ENCODE measurements around the gene ATAD5. TPM values are rescaled to one million over a fixed set of nuclear protein-coding genes. Genes with fewer than 3 reads are reported as not detected.
A peak's percentile ranks its signal among the peaks of the same experiment; 100 is the strongest.
"Not testable (repeated sequence)": the region's sequence is repeated elsewhere in the genome, so short reads cannot be mapped to it uniquely, and the experiment has no call there.

Gene ATAD5
- total RNA-seq, 6 experiments from 2014 or later: 2.2 to 4.7 (median 4.0) TPM

- Mint-ChIP-seq H3K27me3 (ENCODE audit: insufficient read depth) (peaks cover 4% of the 10 kb centered on the region; the same call in 1 of the 2 replicates), H3K4me3 (no peak overlapping the region), H3K27ac (no peak overlapping the region), H3K4me1 (ENCODE audit: low read depth) (peaks cover 15% of the 10 kb centered on the region), H3K9me3 (no peaks in the 10 kb centered on the region), H3K36me3 (ENCODE audit: low read depth) (peaks cover 12% of the 10 kb centered on the region)
- DNase-seq: no peak
- no peak for TF ChIP-seq CTCF (IDR thresholded peaks at IDR 0.05)
Observed at GRCh38 chr17:30808785-30809286, 22.9 kb upstream of the ATAD5 start.

GRCh38 chr17:30809867-30810266 lies 21.9 kb upstream of the ATAD5 start:
- no peak for TF ChIP-seq CTCF (IDR thresholded peaks at IDR 0.05)
- Mint-ChIP-seq H3K4me1 (ENCODE audit: low read depth) (peaks cover 15% of the 10 kb centered on the region), H3K9me3 (no peaks in the 10 kb centered on the region), H3K36me3 (ENCODE audit: low read depth) (peaks cover 6% of the 10 kb centered on the region; the same call in 1 of the 2 replicates), H3K27me3 (ENCODE audit: insufficient read depth) (no peaks in the 10 kb centered on the region), H3K4me3 (no peak overlapping the region), H3K27ac (no peak overlapping the region)
- DNase-seq: no peak

GRCh38 chr17:30812218-30813177 lies 19.3 kb upstream of the ATAD5 start:
- DNase-seq: peak; percentile 9
- H3K4me3 Mint-ChIP-seq: peak overlapping the region; percentile 23; the same call in 1 of the 2 replicates
- H3K4me1 Mint-ChIP-seq (ENCODE audit: low read depth): peaks cover 15% of the 10 kb centered on the region
- H3K9me3 Mint-ChIP-seq: no peaks in the 10 kb centered on the region
- no peaks in the 10 kb centered on the region for H3K27me3 Mint-ChIP-seq (ENCODE audit: insufficient read depth)
- peak overlapping the region; percentile 83 for H3K27ac Mint-ChIP-seq
- H3K36me3 Mint-ChIP-seq (ENCODE audit: low read depth): peaks cover 6% of the 10 kb centered on the region; the same call in 1 of the 2 replicates
- no peak for TF ChIP-seq CTCF (IDR thresholded peaks at IDR 0.05)

- peaks cover 15% of the 10 kb centered on the region for H3K4me1 Mint-ChIP-seq (ENCODE audit: low read depth)
- H3K36me3 Mint-ChIP-seq (ENCODE audit: low read depth); H3K27me3 Mint-ChIP-seq (ENCODE audit: insufficient read depth); H3K27ac Mint-ChIP-seq; H3K9me3 Mint-ChIP-seq; DNase-seq; H3K4me3 Mint-ChIP-seq: not testable (repeated sequence)
Observed at GRCh38 chr17:30814236-30814635, 17.5 kb upstream of the ATAD5 start.

GRCh38 chr17:30814860-30815259 lies 16.9 kb upstream of the ATAD5 start:
- not testable (repeated sequence) for H3K36me3 Mint-ChIP-seq (ENCODE audit: low read depth); H3K4me3 Mint-ChIP-seq; DNase-seq; H3K9me3 Mint-ChIP-seq; H3K27ac Mint-ChIP-seq; H3K27me3 Mint-ChIP-seq (ENCODE audit: insufficient read depth)
- H3K4me1 Mint-ChIP-seq (ENCODE audit: low read depth): peaks cover 19% of the 10 kb centered on the region

- TF ChIP-seq CTCF (IDR thresholded peaks at IDR 0.05): no peak
- Mint-ChIP-seq H3K27me3 (ENCODE audit: insufficient read depth) (no peaks in the 10 kb centered on the region; the same call in 1 of the 2 replicates), H3K27ac (no peak overlapping the region), H3K4me3 (no peak overlapping the region), H3K4me1 (ENCODE audit: low read depth) (peaks cover 24% of the 10 kb centered on the region), H3K36me3 (ENCODE audit: low read depth) (no peaks in the 10 kb centered on the region), H3K9me3 (no peaks in the 10 kb centered on the region)
- no peak for DNase-seq
Observed at GRCh38 chr17:30816165-30816564, 15.6 kb upstream of the ATAD5 start.
